ENCODE measurements around the gene RESP18.

The RESP18 gene

DNA sequence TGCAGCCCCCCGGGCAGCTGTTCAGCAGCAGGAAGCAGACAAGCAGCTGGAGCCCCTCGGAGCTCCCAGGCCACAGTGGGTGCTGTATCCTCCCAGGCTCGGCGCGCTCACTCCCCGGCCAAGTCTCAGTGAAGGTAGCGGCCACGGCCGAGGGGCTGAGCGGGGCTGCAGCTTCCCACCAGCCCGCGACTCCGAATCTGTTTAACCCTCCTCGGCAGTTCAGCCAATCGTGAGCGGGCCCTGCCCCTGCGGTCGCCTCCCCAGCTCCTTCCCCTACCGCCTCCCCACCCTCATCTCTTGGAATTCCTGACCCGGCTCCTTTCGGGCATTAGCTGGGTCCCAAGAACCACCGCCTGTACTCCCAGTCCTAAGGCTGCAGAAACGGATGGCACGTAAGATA is at the start of gene RESP18:
RESP18 (minus strand) TSS at position 203 of the 400 bp plus-strand sequence.
- DNase-seq (ENCODE audit: low spot score), result no peak

GRCh38 chr2:219381448-219381847 is 48.9 kb upstream of the RESP18 start:
- DNase-seq (ENCODE audit: low spot score), result no peak

DNA sequence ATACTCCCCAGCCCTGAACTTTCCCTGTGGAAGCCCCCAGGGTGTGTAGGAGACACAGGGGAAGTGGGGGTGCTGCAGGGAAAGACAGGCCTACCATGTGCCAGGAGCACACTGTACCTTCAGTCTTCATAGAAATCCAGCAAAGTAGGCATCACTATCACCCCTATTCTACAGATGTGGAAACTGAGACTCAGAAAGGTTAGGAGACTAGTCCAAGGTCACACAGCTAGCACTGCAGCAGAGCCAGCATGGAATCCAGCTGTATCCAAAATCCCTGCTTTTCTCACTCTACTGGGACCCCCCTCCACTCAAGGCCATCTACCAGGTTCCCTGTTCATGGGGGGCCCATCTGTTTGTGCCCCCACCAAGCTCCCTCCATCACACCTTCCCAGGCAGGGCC is 48.4 kb upstream of the RESP18 start:
- DNase-seq (ENCODE audit: low spot score), result no peak

DNA sequence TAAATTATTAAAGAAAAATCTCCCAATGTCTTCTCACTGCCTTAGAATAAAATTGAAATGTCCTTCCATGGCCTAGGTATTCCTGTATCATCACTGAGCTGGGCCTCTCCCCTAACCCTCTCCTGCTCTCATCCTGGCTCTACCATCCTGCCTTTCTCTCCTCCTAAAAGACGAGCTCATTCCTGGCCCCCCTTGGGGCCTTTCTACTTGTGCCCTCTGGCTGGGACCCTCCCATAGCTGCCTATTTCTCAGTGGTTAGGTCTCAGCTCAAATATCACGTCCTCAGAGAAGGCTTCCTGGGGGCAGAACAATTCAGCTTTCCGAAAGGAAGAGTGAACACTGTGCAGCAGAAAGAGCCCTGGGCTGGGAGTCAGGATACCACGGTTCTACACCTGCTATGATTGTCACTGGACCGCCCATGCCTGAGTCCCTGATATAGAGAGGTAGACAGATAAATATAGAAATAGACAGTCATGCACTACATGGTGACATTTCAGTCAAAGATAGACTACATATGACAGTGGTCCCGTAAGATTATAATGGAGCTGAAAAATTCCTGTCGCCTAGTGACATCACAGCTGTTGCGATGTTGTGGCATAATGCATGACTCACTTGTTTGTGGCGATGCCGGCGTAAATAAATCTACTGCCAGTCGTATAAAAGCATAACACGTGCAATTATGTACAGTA is 45.8 kb upstream of the RESP18 start:
- no peak for DNase-seq (ENCODE audit: low spot score)

GRCh38 chr2:219369447-219369861 is 36.9 kb upstream of the RESP18 start:
- DNase-seq (ENCODE audit: low spot score), result no peak

GRCh38 chr2:219368690-219369191 is 36.2 kb upstream of the RESP18 start:
- no peak for DNase-seq (ENCODE audit: low spot score)

GRCh38 chr2:219362524-219363164 is 30.1 kb upstream of the RESP18 start:
- DNase-seq (ENCODE audit: low spot score), result no peak

GRCh38 chr2:219362072-219362471 is 29.5 kb upstream of the RESP18 start:
- DNase-seq (ENCODE audit: low spot score), result no peak

DNA sequence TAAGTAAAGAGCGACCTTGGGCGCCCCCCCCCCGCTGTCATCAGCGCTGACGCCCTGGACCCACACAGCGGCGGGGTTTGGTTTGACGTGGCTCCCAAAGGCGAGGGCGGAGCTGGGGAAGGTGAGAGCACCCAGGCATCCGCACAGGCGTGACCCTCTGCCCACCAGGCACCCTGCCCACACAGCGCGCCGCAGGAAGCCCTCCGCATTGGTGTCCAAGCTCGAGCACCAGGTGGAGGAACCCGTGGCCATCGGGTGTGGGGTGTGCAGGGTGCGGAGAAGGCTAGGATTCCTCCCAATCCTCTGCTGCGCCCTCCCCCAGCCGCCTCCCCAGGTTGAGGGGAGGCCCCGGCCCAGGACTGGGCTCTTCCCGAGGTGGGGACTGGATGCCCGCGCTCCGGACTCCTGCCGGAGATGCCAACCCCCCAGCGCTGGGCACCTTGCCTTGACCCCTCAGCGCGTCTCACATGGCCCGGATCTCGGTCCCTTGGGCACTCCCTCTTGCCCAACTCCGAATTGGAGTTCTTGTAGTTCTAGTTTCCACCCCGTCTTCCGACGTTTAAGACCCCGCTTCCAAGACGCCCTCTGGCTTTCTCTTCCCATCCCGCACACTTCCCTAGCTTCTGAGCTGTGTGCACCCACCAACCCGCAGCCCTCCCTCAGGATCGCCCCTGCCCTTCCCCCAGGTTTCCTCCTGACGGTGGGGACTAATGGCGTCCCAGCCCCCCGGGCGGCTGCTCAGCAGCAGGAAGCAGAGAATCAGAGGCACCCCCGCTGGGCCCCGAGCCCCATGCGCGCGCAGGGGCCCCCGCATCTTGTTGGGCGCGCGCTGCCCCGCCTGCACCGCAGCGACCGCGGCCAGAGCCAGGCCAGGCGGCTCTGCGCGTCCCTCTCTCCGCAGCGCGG is 25.9 kb upstream of the RESP18 start:
- DNase-seq (ENCODE audit: low spot score), result no peak

DNA sequence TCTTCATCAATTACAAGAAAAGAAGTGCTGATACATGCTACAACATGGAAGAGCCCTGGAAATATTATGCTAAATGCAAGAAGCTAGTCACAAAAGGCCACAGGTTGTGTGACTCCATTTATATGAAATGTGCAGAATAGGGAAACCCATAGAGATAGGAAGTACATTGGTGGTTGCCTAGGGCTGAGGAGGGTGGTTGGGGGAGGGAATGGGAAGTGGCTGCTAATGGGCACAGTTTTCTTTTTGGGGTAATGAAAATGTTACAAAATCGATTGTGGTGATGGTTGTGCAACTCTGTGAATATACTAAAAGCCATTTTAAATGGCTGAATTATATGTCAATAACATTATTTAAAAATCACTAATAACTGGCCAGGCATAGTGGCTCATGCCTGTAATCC is 24.3 kb upstream of the RESP18 start:
- DNase-seq (ENCODE audit: low spot score), result no peak

DNA sequence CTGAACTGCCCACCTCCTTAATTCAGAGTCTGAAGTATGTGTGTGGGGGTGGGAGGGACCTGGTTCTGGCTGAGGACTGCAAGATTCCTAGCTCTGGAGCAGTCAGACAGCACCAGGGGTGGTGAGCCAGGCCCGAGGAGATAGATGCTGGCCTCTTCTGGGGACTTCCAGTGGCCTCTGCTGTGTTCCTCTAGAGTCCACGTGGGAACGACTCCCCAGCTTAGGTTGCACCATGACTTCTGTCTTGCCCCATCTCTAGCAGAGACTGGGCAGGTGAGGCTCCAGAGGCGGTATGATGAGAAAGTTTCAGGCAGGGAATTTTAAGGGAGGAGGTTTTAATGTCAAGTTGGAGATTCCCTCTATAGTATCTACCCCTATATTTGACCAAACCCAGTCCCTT is 22.0 kb upstream of the RESP18 start:
- DNase-seq (ENCODE audit: low spot score), result no peak

DNA sequence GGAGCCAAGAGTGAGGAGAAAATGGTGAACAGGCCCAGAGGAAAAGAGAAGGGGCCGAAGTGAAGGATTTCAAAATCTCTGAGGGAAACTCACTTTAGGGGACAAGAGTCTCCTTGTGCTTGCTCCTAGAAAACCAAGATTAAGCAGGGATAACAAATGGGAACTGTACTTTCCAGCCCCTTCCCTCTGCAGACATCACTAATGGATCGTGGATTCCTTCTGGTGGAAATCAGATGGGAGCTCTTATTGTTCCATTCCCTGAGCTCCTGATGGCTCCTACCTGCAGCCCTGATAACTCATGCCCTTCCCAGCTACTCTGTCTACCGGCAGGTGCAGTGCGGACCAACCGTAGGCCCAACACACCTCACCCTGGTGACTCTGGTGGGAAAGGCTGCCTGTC is 20.6 kb upstream of the RESP18 start:
- no peak for DNase-seq (ENCODE audit: low spot score)

DNA sequence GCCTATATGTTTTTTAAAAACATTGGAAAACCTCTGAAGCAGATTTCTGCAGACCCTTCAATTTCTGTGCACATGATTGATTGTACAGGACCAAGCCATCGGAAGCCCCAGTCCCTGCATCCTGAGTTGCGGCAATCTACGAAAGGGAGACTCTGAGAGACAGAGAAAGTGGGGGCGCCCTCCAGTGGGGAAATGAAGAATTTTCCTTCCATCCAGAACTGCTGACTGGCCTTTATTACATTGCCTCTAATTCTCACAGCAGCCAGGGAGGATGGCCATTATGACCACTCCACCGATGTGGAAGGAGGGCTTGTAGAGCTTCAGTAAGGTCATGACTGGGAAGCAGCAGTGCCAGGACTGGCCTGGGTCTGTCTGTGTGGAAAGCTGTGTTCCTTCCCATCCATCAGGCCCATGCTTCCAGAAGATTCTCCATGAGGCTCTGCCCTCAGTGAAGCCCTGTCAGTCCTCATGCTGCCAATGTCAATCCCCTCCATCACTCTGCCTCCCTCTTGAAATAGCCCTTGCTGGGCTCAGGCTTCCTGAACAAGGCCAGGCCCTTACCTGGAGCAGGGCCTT is 20.0 kb upstream of the RESP18 start:
- DNase-seq (ENCODE audit: low spot score), result peak; percentile 61

- no peak for DNase-seq (ENCODE audit: low spot score)
Observed at GRCh38 chr2:219350710-219351221, 18.2 kb upstream of the RESP18 start.

GRCh38 chr2:219350215-219350614 is 17.7 kb upstream of the RESP18 start:
- no peak for DNase-seq (ENCODE audit: low spot score)

DNA sequence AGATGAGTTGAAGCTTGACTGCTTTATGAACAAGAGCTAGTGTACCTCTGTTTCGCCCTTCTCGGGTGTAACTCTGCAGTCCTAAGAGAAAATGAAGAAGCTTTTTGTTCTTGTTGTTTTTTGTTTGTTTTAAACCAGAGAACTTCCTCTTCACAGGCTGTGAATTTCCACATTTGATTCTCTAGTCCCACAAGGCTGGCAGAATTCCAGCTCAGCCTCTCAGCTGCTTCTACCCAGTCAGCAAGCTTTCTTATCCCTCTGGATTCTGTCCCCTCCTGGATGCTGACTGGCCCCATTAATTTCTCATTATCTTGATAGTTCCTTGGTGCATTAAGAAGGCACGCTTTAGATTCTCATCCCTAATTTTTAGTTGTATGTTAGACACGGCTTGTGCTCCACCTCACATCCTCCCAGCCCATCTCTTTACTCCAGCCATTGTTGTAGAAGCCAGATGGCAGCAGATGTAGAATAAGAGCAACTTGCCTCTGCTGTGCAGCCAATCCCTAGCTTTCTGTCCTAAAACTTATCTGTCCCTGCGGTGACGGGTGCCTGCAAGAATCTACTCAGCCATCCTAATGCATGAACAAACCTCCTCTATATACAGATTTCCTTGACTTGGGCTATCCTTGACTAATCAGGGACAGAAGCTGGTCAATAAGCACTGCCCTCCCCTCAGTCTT is 12.3 kb upstream of the RESP18 start:
- no peak for DNase-seq (ENCODE audit: low spot score)

DNA sequence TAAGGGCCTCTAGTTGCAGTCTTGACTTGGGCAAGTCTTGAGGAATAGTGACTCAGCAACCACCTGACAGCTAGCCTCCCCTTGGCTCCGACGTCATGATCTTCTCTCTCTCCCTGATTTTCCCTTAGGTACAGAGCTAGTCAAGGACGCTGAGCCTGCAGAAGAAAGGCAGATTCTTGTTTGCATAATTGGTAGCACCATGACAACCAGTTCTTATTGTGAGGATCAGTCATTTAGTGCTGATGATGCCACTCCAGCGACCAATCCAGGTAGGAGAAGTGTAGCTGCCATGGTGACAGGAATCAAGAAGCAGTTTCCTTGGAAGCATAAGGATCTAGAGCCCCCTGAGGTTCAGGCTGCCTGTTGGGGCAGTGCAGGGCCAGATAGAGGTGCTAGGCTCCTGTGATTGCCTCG is 2.8 kb upstream of the RESP18 start:
- no peak for DNase-seq (ENCODE audit: low spot score)

- no peak for DNase-seq (ENCODE audit: low spot score)
Observed at GRCh38 chr2:219334076-219334475, 1.5 kb upstream of the RESP18 start.

GRCh38 chr2:219331560-219332213 is 857 bp downstream of the RESP18 start:
- peak; percentile 41 for DNase-seq (ENCODE audit: low spot score)

GRCh38 chr2:219327719-219328118 is 4.8 kb downstream of the RESP18 start:
- no peak for DNase-seq (ENCODE audit: low spot score)

Data from HuH-7.5 (cell line).